Fibroblast of villous mesenchyme (primary cell): ENCODE results near the gene KLHDC8A. TPM values are rescaled to one million over a fixed set of nuclear protein-coding genes. Genes with fewer than 3 reads are reported as not detected.
A peak's percentile ranks its signal among the peaks of the same experiment; 100 is the strongest.

ENCODE experiments used
- DNase-seq: peaks from one replicate; pipeline ENCODE4 v3.0.0-alpha.2; 2010; ENCODE audit warnings: low read depth
- H3K4me3 ChIP-seq: 2 replicates; pipeline ENCODE4 v1.5.1; 2011; ENCODE audit warnings: low read depth, mild to moderate bottlenecking, low read length
- CTCF ChIP-seq: IDR thresholded peaks from 2 replicates; pipeline ENCODE4 v1.5.1; 2012; ENCODE audit warnings: low read depth, mild to moderate bottlenecking, low read length; ENCODE audit not compliant: insufficient read depth
- total RNA-seq: library from RNA; depleted of rRNA; stranded (reverse); fragments of >200 nt; gene quantifications from 2 replicates; pipeline ENCODE4 v1.2.3, GENCODE V29; 2012

KLHDC8A gene
- total RNA-seq, 1 donor, result not detected

GRCh38 chr1:205321162-205321958 lies 35.4 kb downstream of the KLHDC8A start, which contains the start of gene NUAK2:
Gene NUAK2 (minus strand): TSS chr1:205321745. CDS start chr1:205321628, 117 bp downstream.
- TF ChIP-seq CTCF, result peak; percentile 43
- H3K4me3 ChIP-seq, result peak within 1 kb of the TSS; percentile 92
- peak; percentile 85 for DNase-seq

GRCh38 chr1:205319081-205320018 lies 37.4 kb downstream of the KLHDC8A start:
- peak overlapping the region; percentile 33 for H3K4me3 ChIP-seq
- peak; percentile 82 for DNase-seq
- TF ChIP-seq CTCF, result no peak

GRCh38 chr1:205318231-205318991 lies 38.3 kb downstream of the KLHDC8A start:
- no peak overlapping the region for H3K4me3 ChIP-seq
- no peak for TF ChIP-seq CTCF
- DNase-seq, result no peak

- no peak for TF ChIP-seq CTCF
- no peak for DNase-seq
- H3K4me3 ChIP-seq, result no peak overlapping the region
Observed at GRCh38 chr1:205317311-205317917, 39.3 kb downstream of the KLHDC8A start.

GRCh38 chr1:205316161-205316566 lies 40.6 kb downstream of the KLHDC8A start:
- H3K4me3 ChIP-seq, result no peak overlapping the region
- TF ChIP-seq CTCF, result no peak
- peak; percentile 31 for DNase-seq
